GM12878 (cell line): ENCODE data around the gene MXRA7.
A peak's percentile ranks its signal among the peaks of the same experiment; 100 is the strongest.

Experiments
- BHLHE40 ChIP-seq, 2 experiments: fragments of 450-650 bp in 1 of 2; IDR thresholded peaks; 2 replicates each; pipeline ENCODE4 v1.6.1; 2011 to 2017; ENCODE audit warnings: low read depth in 2 of 2, borderline replicate concordance in 1 of 2, improper control_type of control experiment in 1 of 2, low read length in 1 of 2, mild to moderate bottlenecking in 1 of 2
- BRCA1 ChIP-seq: IDR thresholded peaks from 2 replicates; pipeline ENCODE4 v1.6.1; 2011; ENCODE audit warnings: low read depth, low read length, improper control_type of control experiment
- CTCF ChIP-seq, 3 experiments: IDR thresholded peaks in 2 of 3; conservative IDR thresholded peaks in 1 of 3; 2 replicates each; pipeline ENCODE4 v1.5.1; 2011; ENCODE audit warnings: low read depth in 3 of 3, low read length in 3 of 3, mild to moderate bottlenecking in 3 of 3, control low read depth in 2 of 3, moderate library complexity in 2 of 3, inconsistent platforms in 1 of 3, mixed read lengths in 1 of 3; ENCODE audit not compliant: control insufficient read depth in 2 of 3, insufficient read depth in 1 of 3; ENCODE audit errors: extremely low read depth in 1 of 3
- EGR1 ChIP-seq, 2 experiments: IDR thresholded peaks; 1 replicate in 1 of 2; 2 replicates in 1 of 2; pipeline ENCODE4 v1.6.1; 2011 to 2012; ENCODE audit warnings: low read depth in 2 of 2, low read length in 2 of 2, borderline replicate concordance in 1 of 2, mild to moderate bottlenecking in 1 of 2, moderate library complexity in 1 of 2
- MYC ChIP-seq: IDR thresholded peaks from 2 replicates; pipeline ENCODE4 v1.6.1; 2011; ENCODE audit warnings: mild to moderate bottlenecking, low read length, moderate library complexity, inconsistent platforms; ENCODE audit not compliant: insufficient read depth, insufficient replicate concordance, insufficient read length, severe bottlenecking
- POLR2A ChIP-seq: IDR thresholded peaks from 2 replicates; pipeline ENCODE4 v1.6.1; 2011; ENCODE audit warnings: low read depth, mild to moderate bottlenecking, low read length
- POLR2AphosphoS2 ChIP-seq: IDR thresholded peaks from 2 replicates; pipeline ENCODE4 v1.6.1; 2011; ENCODE audit warnings: low read depth, mild to moderate bottlenecking, low read length, improper control_type of control experiment, moderate library complexity
- ZNF24 ChIP-seq: fragments of 450-650 bp; IDR thresholded peaks from 2 replicates; pipeline ENCODE4 v1.6.1; 2017; ENCODE audit warnings: antibody characterized with exemption, mild to moderate bottlenecking
- TF ChIP-seq, protein P1 (sequence below): IDR thresholded peaks from 2 replicates; pipeline ENCODE4 v1.6.1; 2011; ENCODE audit warnings: low read depth, low read length, improper control_type of control experiment, borderline replicate concordance

GRCh38 chr17:76671912-76672262 is 38.9 kb downstream of the MXRA7 start:
- TF ChIP-seq CTCF (IDR thresholded peaks at IDR 0.05 in 2 of 3, conservative IDR thresholded peaks at IDR 0.05 in 1 of 3; ENCODE audit: control insufficient read depth in 2 of 3, extremely low read depth in 1 of 3, insufficient read depth in 1 of 3, low read depth in 3 of 3, low read length in 3 of 3), result no peak
- TF ChIP-seq POLR2AphosphoS2, result 0 out of 2 replicates have a peak, but pooled peaks have one; percentile 25
- no peak for TF ChIP-seq EGR1 (IDR thresholded peaks at IDR 0.05; ENCODE audit: borderline replicate concordance in 1 of 2, low read depth in 2 of 2, low read length in 2 of 2)
- no peak for TF ChIP-seq ZNF24
- no peak for TF ChIP-seq MYC
- no peak; the same call in 1 of the 2 replicates for TF ChIP-seq POLR2A
- no peak for TF ChIP-seq BRCA1
- no peak for TF ChIP-seq BHLHE40 (IDR thresholded peaks at IDR 0.05; ENCODE audit: borderline replicate concordance in 1 of 2, low read depth in 2 of 2, low read length in 1 of 2)
- TF ChIP-seq, protein P1, sequence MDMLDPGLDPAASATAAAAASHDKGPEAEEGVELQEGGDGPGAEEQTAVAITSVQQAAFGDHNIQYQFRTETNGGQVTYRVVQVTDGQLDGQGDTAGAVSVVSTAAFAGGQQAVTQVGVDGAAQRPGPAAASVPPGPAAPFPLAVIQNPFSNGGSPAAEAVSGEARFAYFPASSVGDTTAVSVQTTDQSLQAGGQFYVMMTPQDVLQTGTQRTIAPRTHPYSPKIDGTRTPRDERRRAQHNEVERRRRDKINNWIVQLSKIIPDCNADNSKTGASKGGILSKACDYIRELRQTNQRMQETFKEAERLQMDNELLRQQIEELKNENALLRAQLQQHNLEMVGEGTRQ, result no peak
